Neural progenitor cell (in vitro differentiated cells): Measurements from ENCODE around the gene GABRG3. TPM values are rescaled to one million over a fixed set of nuclear protein-coding genes. Genes with fewer than 3 reads are reported as not detected.

Source experiments
- DNase-seq: peaks from one replicate; pipeline ENCODE4 v3.0.0-alpha.2; 2016; ENCODE audit warnings: low spot score
- H2AFZ ChIP-seq: fragments of 200-600 bp; sonication (generic); replicated peaks from 2 replicates; pipeline ENCODE4 v1.6.1; 2016; ENCODE audit warnings: antibody characterized with exemption
- H3F3A ChIP-seq: fragments of 200-600 bp; sonication (generic); 2 replicates; pipeline ENCODE4 v1.6.1; 2016; ENCODE audit warnings: antibody characterized with exemption, low read depth
- H3K27ac ChIP-seq: fragments of 200-600 bp; sonication (generic); 2 replicates; pipeline ENCODE4 v1.5.1; 2016; ENCODE audit warnings: mild to moderate bottlenecking
- H3K27me3 ChIP-seq: fragments of 200-600 bp; sonication (generic); 2 replicates; pipeline ENCODE4 v1.6.1; 2016; ENCODE audit warnings: mild to moderate bottlenecking, moderate library complexity
- H3K36me3 ChIP-seq: fragments of 200-600 bp; sonication (generic); 2 replicates; pipeline ENCODE4 v1.5.1; 2016
- H3K4me1 ChIP-seq: fragments of 200-600 bp; sonication (generic); 2 replicates; pipeline ENCODE4 v1.6.1; 2016; ENCODE audit warnings: mixed run types
- H3K4me2 ChIP-seq: fragments of 200-600 bp; sonication (generic); 2 replicates; pipeline ENCODE4 v1.6.1; 2016
- H3K4me3 ChIP-seq: fragments of 200-600 bp; sonication (generic); 2 replicates; pipeline ENCODE4 v1.5.1; 2016
- H3K79me2 ChIP-seq: fragments of 200-600 bp; sonication (generic); 2 replicates; pipeline ENCODE4 v1.6.1; 2016; ENCODE audit warnings: low read depth
- H3K9ac ChIP-seq: fragments of 200-600 bp; sonication (generic); 2 replicates; pipeline ENCODE4 v1.6.1; 2016
- H3K9me3 ChIP-seq: fragments of 200-600 bp; sonication (generic); 2 replicates; pipeline ENCODE4 v1.5.1; 2016; ENCODE audit warnings: low read depth
- H4K20me1 ChIP-seq: fragments of 200-600 bp; sonication (generic); 2 replicates; pipeline ENCODE4 v1.6.1; 2016; ENCODE audit warnings: low read depth
- H3K27ac Mint-ChIP-seq: 3 replicates; pipeline ENCODE4 v1.8.0; 2021; ENCODE audit warnings: mixed read lengths
- H3K27me3 Mint-ChIP-seq: 2 replicates; pipeline ENCODE4 v1.8.0; 2022; ENCODE audit warnings: low read depth, mild to moderate bottlenecking, inconsistent platforms, moderate library complexity, mixed read lengths; ENCODE audit not compliant: insufficient read depth
- H3K36me3 Mint-ChIP-seq: 3 replicates; pipeline ENCODE4 v1.8.0; 2021; ENCODE audit warnings: mixed read lengths
- H3K4me1 Mint-ChIP-seq: 3 replicates; pipeline ENCODE4 v1.8.0; 2021; ENCODE audit warnings: mixed read lengths
- H3K4me3 Mint-ChIP-seq: 3 replicates; pipeline ENCODE4 v1.8.0; 2021; ENCODE audit warnings: mild to moderate bottlenecking, moderate library complexity, mixed read lengths
- H3K9me3 Mint-ChIP-seq: 3 replicates; pipeline ENCODE4 v1.8.0; 2020; ENCODE audit warnings: mixed read lengths
- CTCF ChIP-seq: fragments of 200-600 bp; sonication (generic); IDR thresholded peaks from 2 replicates; pipeline ENCODE4 v1.5.1; 2017; ENCODE audit warnings: antibody characterized with exemption, mild to moderate bottlenecking
- EZH2 ChIP-seq: fragments of 200-600 bp; sonication (generic); IDR thresholded peaks from 2 replicates; pipeline ENCODE4 v1.6.1; 2017; ENCODE audit warnings: antibody characterized with exemption, mild to moderate bottlenecking, moderate library complexity
- EZH2phosphoT487 ChIP-seq: fragments of 200-600 bp; sonication (generic); IDR thresholded peaks from 2 replicates; pipeline ENCODE4 v1.6.1; 2017; ENCODE audit warnings: antibody characterized with exemption
- total RNA-seq: library from RNA; depleted of rRNA; stranded (reverse); fragments of >200 nt; gene quantifications from 2 replicates; pipeline ENCODE4 v1.2.3, GENCODE V29; 2015; ENCODE audit warnings: low replicate concordance

Gene GABRG3
- total RNA-seq, 1 donor from 2014 or later, result 3.4 TPM

GRCh38 chr15:27166917-27167316, 195.9 kb downstream of the GABRG3 start:
- peaks cover 6% of the 10 kb centered on the region for H3K4me1 ChIP-seq
- H3K4me3 ChIP-seq, result no peak overlapping the region
- H3K27me3 ChIP-seq, result no peaks in the 10 kb centered on the region
- H3F3A ChIP-seq, result no peaks in the 10 kb centered on the region
- peak overlapping the region; percentile 36 for H2AFZ ChIP-seq
- no peaks in the 10 kb centered on the region for H3K79me2 ChIP-seq
- no peak overlapping the region for H3K27ac ChIP-seq
- Mint-ChIP-seq H3K4me3 (no peak overlapping the region), H3K27me3 (no peaks in the 10 kb centered on the region), H3K27ac (no peak overlapping the region), H3K9me3 (peaks cover 4% of the 10 kb centered on the region), H3K36me3 (no peaks in the 10 kb centered on the region), H3K4me1 (peaks cover 11% of the 10 kb centered on the region)
- H3K9ac ChIP-seq, result no peak overlapping the region
- no peak for DNase-seq
- no peaks in the 10 kb centered on the region for H4K20me1 ChIP-seq
- no peaks in the 10 kb centered on the region for H3K9me3 ChIP-seq
- H3K4me2 ChIP-seq, result no peak overlapping the region
- TF ChIP-seq EZH2phosphoT487, result no peak
- TF ChIP-seq EZH2, result no peak
- TF ChIP-seq CTCF, result no peak
- no peaks in the 10 kb centered on the region for H3K36me3 ChIP-seq

- no peaks in the 10 kb centered on the region for H3F3A ChIP-seq
- no peak overlapping the region for H3K9ac ChIP-seq
- H3K9me3 ChIP-seq, result no peaks in the 10 kb centered on the region
- H3K4me2 ChIP-seq, result no peak overlapping the region
- Mint-ChIP-seq H3K9me3 (peaks cover 4% of the 10 kb centered on the region), H3K4me1 (peaks cover 11% of the 10 kb centered on the region), H3K27ac (no peak overlapping the region), H3K27me3 (no peaks in the 10 kb centered on the region), H3K36me3 (no peaks in the 10 kb centered on the region), H3K4me3 (no peak overlapping the region)
- H3K4me3 ChIP-seq, result no peak overlapping the region
- no peak overlapping the region for H2AFZ ChIP-seq
- TF ChIP-seq CTCF (no peak), EZH2 (no peak)
- H3K4me1 ChIP-seq, result peaks cover 11% of the 10 kb centered on the region
- H4K20me1 ChIP-seq, result no peaks in the 10 kb centered on the region
- H3K36me3 ChIP-seq, result no peaks in the 10 kb centered on the region
- no peaks in the 10 kb centered on the region for H3K79me2 ChIP-seq
- H3K27ac ChIP-seq, result no peak overlapping the region
- H3K27me3 ChIP-seq, result no peaks in the 10 kb centered on the region
- DNase-seq, result no peak
Observed at GRCh38 chr15:27167738-27168137, 196.8 kb downstream of the GABRG3 start.

- Histone ChIP-seq H3K36me3 (no peaks in the 10 kb centered on the region), H3K4me3 (no peak overlapping the region), H4K20me1 (no peaks in the 10 kb centered on the region), H3K9me3 (no peaks in the 10 kb centered on the region), H3K27me3 (no peaks in the 10 kb centered on the region), H3K79me2 (no peaks in the 10 kb centered on the region), H3K27ac (no peak overlapping the region), H3F3A (no peaks in the 10 kb centered on the region), H3K9ac (no peak overlapping the region), H3K4me2 (no peak overlapping the region), H3K4me1 (peaks cover 14% of the 10 kb centered on the region), H2AFZ (no peak overlapping the region)
- peaks cover 11% of the 10 kb centered on the region for H3K4me1 Mint-ChIP-seq
- no peak overlapping the region for H3K27ac Mint-ChIP-seq
- peaks cover 2% of the 10 kb centered on the region for H3K9me3 Mint-ChIP-seq
- DNase-seq, result no peak
- H3K4me3 Mint-ChIP-seq, result no peak overlapping the region
- H3K36me3 Mint-ChIP-seq, result no peaks in the 10 kb centered on the region
- TF ChIP-seq EZH2 (no peak), CTCF (no peak), EZH2phosphoT487 (no peak)
- no peaks in the 10 kb centered on the region for H3K27me3 Mint-ChIP-seq
Observed at GRCh38 chr15:27170851-27171250, 199.9 kb downstream of the GABRG3 start.

GRCh38 chr15:27172821-27173220, 201.8 kb downstream of the GABRG3 start:
- no peaks in the 10 kb centered on the region for H3K79me2 ChIP-seq
- no peak overlapping the region for H3K4me3 ChIP-seq
- H2AFZ ChIP-seq, result no peak overlapping the region
- H3K9me3 ChIP-seq, result no peaks in the 10 kb centered on the region
- Mint-ChIP-seq H3K27ac (no peak overlapping the region), H3K4me1 (no peaks in the 10 kb centered on the region), H3K4me3 (no peak overlapping the region), H3K9me3 (peaks cover 15% of the 10 kb centered on the region), H3K36me3 (no peaks in the 10 kb centered on the region), H3K27me3 (no peaks in the 10 kb centered on the region)
- TF ChIP-seq CTCF (no peak), EZH2phosphoT487 (no peak), EZH2 (no peak)
- no peaks in the 10 kb centered on the region for H3K36me3 ChIP-seq
- no peaks in the 10 kb centered on the region for H4K20me1 ChIP-seq
- peaks cover 8% of the 10 kb centered on the region for H3K4me1 ChIP-seq
- DNase-seq, result no peak
- H3K27ac ChIP-seq, result no peak overlapping the region
- H3F3A ChIP-seq, result no peaks in the 10 kb centered on the region
- no peak overlapping the region for H3K9ac ChIP-seq
- H3K4me2 ChIP-seq, result no peak overlapping the region
- H3K27me3 ChIP-seq, result no peaks in the 10 kb centered on the region
